ENCODE results near the gene TCEANC2. TPM values are rescaled to one million over a fixed set of nuclear protein-coding genes. Genes with fewer than 3 reads are reported as not detected.
"Not testable (repeated sequence)": the region's sequence is repeated elsewhere in the genome, so short reads cannot be mapped to it uniquely, and the experiment has no call there.

The TCEANC2 gene
- total RNA-seq, 1 experiment from 2014 or later: 4.2 TPM

DNA sequence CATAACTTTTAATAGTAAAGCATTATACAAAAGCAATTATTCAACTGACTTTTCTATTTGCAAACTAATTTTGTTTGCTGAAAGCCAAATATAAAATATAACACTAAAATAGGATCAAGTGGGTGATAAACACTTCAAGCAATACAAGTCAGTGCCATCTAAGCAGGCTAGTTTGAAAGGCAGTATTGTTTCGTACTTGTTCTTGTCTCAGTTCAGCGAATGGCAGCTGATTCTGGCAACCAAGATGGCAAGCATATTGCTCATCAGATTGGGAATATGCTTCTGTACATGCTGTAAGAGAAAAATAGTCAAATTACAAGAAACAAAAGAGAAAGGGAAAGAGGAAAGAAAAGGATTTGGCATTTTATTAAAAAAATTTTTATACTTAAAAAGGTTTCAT, 7.9 kb upstream of the TCEANC2 start:
- H3K36me3 ChIP-seq (ENCODE audit: insufficient read depth, low read length, poor library complexity, severe bottlenecking): peaks cover 18% of the 10 kb centered on the region
- no peaks in the 10 kb centered on the region for H3K27me3 ChIP-seq (replicated peaks; ENCODE audit: insufficient read depth, low read depth, low read length, poor library complexity)
- ChIA-PET POLR2A (ENCODE audit: low non-redundant PET) (no interaction called here), CTCF (no interaction called here)
- no peak for TF ChIP-seq EZH2 (IDR thresholded peaks at IDR 0.05; ENCODE audit: borderline replicate concordance, low read depth, low read length, poor library complexity, severe bottlenecking)
- TF ChIP-seq, protein P1, sequence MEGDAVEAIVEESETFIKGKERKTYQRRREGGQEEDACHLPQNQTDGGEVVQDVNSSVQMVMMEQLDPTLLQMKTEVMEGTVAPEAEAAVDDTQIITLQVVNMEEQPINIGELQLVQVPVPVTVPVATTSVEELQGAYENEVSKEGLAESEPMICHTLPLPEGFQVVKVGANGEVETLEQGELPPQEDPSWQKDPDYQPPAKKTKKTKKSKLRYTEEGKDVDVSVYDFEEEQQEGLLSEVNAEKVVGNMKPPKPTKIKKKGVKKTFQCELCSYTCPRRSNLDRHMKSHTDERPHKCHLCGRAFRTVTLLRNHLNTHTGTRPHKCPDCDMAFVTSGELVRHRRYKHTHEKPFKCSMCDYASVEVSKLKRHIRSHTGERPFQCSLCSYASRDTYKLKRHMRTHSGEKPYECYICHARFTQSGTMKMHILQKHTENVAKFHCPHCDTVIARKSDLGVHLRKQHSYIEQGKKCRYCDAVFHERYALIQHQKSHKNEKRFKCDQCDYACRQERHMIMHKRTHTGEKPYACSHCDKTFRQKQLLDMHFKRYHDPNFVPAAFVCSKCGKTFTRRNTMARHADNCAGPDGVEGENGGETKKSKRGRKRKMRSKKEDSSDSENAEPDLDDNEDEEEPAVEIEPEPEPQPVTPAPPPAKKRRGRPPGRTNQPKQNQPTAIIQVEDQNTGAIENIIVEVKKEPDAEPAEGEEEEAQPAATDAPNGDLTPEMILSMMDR (conservative IDR thresholded peaks at IDR 0.05; ENCODE audit: low read depth, low read length): no peak
- no TSS peak for BruUV-seq (replicated peaks)
- intact Hi-C loops (cut with micrococcal nuclease; ENCODE audit: unreplicated experiment): no loop called here
- no peaks in the 10 kb centered on the region for H3K9me3 ChIP-seq (ENCODE audit: low read depth, low read length, poor library complexity, severe bottlenecking)
- no peak overlapping the region for H3K4me3 ChIP-seq (ENCODE audit: low read depth, low read length, poor library complexity, severe bottlenecking)
- no peak overlapping the region for H3K27ac ChIP-seq (ENCODE audit: low read depth, low read length, poor library complexity, severe bottlenecking)
- H3K4me1 ChIP-seq (ENCODE audit: insufficient read depth, low read length, poor library complexity, severe bottlenecking): no peaks in the 10 kb centered on the region
- DNase-seq (ENCODE audit: low spot score): no peak

DNA sequence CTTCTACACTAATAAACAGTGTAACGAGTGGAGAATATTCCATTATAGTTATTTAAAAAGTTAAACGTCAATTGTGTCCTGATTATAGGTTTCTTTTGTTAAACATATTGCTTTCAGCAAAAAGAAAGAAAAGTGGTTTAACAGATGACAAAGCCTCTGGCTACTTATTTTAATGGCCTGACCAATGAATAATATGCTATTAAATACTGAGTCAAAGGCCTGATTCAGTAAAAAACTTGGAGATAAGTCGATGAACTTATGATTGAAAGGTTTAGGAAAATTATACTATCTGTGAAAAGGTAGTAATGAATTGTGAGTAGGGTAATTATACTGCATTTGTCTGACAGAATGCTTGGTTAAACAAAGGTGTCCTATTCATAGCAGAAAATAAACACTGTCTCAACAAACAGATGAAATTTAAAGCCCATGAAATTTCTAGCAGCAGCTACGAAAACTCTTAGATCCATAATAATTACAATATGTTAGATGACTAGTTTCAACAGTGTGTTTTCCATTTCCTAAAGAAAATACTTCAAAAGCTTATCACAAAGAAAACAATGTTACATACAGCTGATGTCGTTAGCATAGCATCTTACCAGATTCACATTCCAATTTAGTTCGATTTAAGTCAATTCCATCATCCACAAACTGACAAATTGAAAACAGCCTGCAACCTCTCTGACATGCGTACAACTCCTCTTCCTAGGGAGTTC, 6.6 kb upstream of the TCEANC2 start:
- no peak overlapping the region for H3K4me3 ChIP-seq (ENCODE audit: low read depth, low read length, poor library complexity, severe bottlenecking)
- no peak overlapping the region for H3K27ac ChIP-seq (ENCODE audit: low read depth, low read length, poor library complexity, severe bottlenecking)
- CTCF ChIA-PET: no interaction called here
- TF ChIP-seq EZH2 (IDR thresholded peaks at IDR 0.05; ENCODE audit: borderline replicate concordance, low read depth, low read length, poor library complexity, severe bottlenecking): no peak
- TF ChIP-seq, protein P1 (conservative IDR thresholded peaks at IDR 0.05; ENCODE audit: low read depth, low read length): no peak
- intact Hi-C loops (cut with micrococcal nuclease; ENCODE audit: unreplicated experiment): no loop called here
- H3K9me3 ChIP-seq (ENCODE audit: low read depth, low read length, poor library complexity, severe bottlenecking): no peaks in the 10 kb centered on the region
- BruUV-seq (replicated peaks): no TSS peak
- DNase-seq (ENCODE audit: low spot score): no peak
- no peaks in the 10 kb centered on the region for H3K27me3 ChIP-seq (replicated peaks; ENCODE audit: insufficient read depth, low read depth, low read length, poor library complexity)
- peaks cover 9% of the 10 kb centered on the region for H3K4me1 ChIP-seq (ENCODE audit: insufficient read depth, low read length, poor library complexity, severe bottlenecking)
- POLR2A ChIA-PET (ENCODE audit: low non-redundant PET): no interaction called here
- H3K36me3 ChIP-seq (ENCODE audit: insufficient read depth, low read length, poor library complexity, severe bottlenecking): peaks cover 5% of the 10 kb centered on the region

DNA sequence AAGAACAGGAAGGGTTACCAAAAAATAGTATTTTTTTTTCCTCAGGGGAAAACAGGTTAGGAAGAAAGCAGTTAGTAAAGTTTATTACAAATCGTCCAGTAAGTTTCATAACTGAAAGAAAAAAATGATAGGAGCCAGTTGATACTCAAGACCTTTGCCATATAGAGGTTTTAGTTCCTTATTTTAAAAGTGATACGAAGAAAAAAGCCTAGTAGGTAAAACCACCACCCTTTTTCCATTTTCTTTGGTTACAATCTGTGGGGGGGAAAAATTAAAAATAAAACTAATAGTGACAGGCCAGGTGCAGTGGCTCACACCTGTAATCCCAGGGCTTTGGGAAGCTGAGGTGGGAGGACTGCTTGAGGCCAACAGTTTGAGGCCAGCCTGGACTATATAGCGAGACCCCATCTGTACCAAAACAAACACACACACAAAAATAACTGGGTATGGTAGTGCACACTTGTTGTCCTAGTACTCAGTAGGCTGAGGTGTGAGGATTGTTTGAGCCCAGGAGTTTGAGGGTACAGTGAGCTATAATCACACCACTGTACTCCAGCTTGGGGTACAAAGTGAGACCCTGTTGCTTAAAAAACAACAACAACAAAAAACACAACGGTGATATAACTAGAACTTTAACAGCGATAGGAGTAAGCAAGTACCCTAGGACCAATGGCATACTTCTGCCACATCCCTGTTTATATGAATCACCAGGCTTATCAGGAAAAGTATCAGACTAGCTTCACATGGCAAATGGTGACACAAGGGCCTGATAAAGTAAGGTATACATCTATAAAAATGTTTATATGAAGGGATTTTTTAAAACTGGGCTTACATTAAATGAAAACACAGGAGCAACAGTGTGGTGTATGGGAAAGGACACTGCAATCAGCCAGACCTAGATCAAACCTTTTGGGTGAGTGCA, 5.8 kb upstream of the TCEANC2 start:
- no TSS peak for BruUV-seq (replicated peaks)
- CTCF ChIA-PET: no interaction called here
- no peak for DNase-seq (ENCODE audit: low spot score)
- Histone ChIP-seq H3K9me3 (ENCODE audit: low read depth, low read length, poor library complexity, severe bottlenecking) (no peaks in the 10 kb centered on the region), H3K4me1 (ENCODE audit: insufficient read depth, low read length, poor library complexity, severe bottlenecking) (peaks cover 9% of the 10 kb centered on the region), H3K27ac (ENCODE audit: low read depth, low read length, poor library complexity, severe bottlenecking) (no peak overlapping the region), H3K27me3 (replicated peaks; ENCODE audit: insufficient read depth, low read depth, low read length, poor library complexity) (no peaks in the 10 kb centered on the region), H3K36me3 (ENCODE audit: insufficient read depth, low read length, poor library complexity, severe bottlenecking) (peaks cover 3% of the 10 kb centered on the region), H3K4me3 (ENCODE audit: low read depth, low read length, poor library complexity, severe bottlenecking) (no peak overlapping the region)
- no peak for TF ChIP-seq EZH2 (IDR thresholded peaks at IDR 0.05; ENCODE audit: borderline replicate concordance, low read depth, low read length, poor library complexity, severe bottlenecking)
- TF ChIP-seq, protein P1 (conservative IDR thresholded peaks at IDR 0.05; ENCODE audit: low read depth, low read length): no peak
- POLR2A ChIA-PET (ENCODE audit: low non-redundant PET): no interaction called here
- intact Hi-C loops (cut with micrococcal nuclease; ENCODE audit: unreplicated experiment): no loop called here

DNA sequence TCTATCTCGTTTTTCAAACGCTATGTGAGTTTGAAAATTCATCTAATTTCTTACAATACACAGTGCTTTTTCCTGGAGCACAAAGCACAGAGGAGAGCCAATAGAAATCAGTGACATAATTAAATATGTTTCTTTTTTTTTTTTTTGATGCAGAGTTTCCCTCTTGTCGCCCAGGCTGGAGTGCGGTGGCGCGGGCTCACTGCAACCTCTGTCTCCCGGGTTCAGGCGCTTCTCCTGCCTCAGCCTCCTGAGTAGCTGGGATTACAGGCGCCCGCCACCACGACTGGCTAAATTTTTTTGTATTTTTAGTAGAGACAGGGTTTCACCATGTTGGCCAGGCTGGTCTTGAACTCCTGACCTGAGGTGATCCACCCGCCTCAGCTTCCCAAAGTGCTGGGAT, 3.0 kb upstream of the TCEANC2 start:
- H3K4me3 ChIP-seq (ENCODE audit: low read depth, low read length, poor library complexity, severe bottlenecking); CTCF ChIA-PET; H3K27ac ChIP-seq (ENCODE audit: low read depth, low read length, poor library complexity, severe bottlenecking); H3K9me3 ChIP-seq (ENCODE audit: low read depth, low read length, poor library complexity, severe bottlenecking); H3K4me1 ChIP-seq (ENCODE audit: insufficient read depth, low read length, poor library complexity, severe bottlenecking); POLR2A ChIA-PET (ENCODE audit: low non-redundant PET); H3K27me3 ChIP-seq (replicated peaks; ENCODE audit: insufficient read depth, low read depth, low read length, poor library complexity); BruUV-seq (replicated peaks); H3K36me3 ChIP-seq (ENCODE audit: insufficient read depth, low read length, poor library complexity, severe bottlenecking); DNase-seq (ENCODE audit: low spot score); intact Hi-C loops (cut with micrococcal nuclease; ENCODE audit: unreplicated experiment): not testable (repeated sequence)

All from A673 (cell line).